ENCODE data around the gene FBLN5.

The FBLN5 gene

DNA sequence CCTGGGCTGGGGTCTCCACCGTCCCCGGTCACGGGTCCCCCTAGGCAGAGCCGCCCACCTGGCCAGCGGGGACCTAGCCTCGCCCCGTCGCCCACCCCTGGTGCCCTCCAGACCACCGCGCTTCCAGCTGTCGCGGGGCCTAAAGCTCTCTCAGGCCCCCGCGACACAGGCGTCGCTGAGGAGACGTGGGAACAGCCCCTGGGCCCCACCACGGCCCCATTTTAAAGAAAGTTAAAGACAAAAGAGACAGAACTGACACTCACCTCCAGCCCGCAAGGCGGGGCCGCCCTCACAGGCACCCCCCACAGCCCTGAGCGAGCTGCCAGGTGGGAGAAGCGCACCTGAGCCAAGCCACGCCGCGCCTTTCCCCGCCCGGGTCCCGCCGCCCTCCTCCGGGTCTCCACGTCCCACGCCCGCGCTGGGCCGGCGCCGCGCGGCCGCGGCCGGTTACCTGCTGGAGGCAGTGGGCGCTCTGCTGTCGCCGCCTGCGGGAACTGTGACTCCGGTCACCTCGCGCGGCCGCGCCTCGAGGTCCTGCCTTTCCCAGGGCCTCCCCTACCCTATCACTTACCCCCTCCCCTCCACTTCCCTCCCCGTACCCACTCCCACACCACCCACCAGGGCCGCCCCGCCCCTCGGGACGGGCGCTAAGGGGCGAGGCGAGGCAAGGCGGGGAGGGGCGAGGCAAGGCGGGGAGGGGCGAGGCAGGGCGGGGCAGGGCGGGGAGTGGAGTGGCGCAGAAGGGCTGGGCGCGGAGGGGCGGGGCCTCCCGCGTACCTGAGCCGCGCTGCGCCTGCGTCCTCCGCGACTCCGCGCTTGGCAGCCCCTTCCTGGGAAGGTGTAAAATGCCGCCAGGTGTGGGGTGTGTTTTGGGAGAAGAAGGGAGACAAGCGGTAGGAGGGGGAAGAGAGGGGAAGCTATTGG lies 111.3 kb downstream of the FBLN5 start:
- H3K27me3 ChIP-seq (ENCODE audit: control insufficient read depth, insufficient read depth, low read length): peaks cover 5% of the 10 kb centered on the region; the same call in 1 of the 2 replicates
- peaks cover 30% of the 10 kb centered on the region for H3K4me1 ChIP-seq (ENCODE audit: control insufficient read depth, insufficient read depth, low read length)
- no peaks in the 10 kb centered on the region for H3K36me3 ChIP-seq (ENCODE audit: control insufficient read depth, insufficient read depth, low read length)
- H3K4me3 ChIP-seq (ENCODE audit: low read depth, low read length): peak overlapping the region; percentile 76
- H3K9me3 ChIP-seq (ENCODE audit: control insufficient read depth, insufficient read depth, low read length): no peaks in the 10 kb centered on the region; the same call in 1 of the 2 replicates
- peak overlapping the region; percentile 46; the same call in 1 of the 2 replicates for H3K9ac ChIP-seq (ENCODE audit: low read depth, low read length)
- H3K27ac ChIP-seq (ENCODE audit: low read depth, low read length): no peak overlapping the region

DNA sequence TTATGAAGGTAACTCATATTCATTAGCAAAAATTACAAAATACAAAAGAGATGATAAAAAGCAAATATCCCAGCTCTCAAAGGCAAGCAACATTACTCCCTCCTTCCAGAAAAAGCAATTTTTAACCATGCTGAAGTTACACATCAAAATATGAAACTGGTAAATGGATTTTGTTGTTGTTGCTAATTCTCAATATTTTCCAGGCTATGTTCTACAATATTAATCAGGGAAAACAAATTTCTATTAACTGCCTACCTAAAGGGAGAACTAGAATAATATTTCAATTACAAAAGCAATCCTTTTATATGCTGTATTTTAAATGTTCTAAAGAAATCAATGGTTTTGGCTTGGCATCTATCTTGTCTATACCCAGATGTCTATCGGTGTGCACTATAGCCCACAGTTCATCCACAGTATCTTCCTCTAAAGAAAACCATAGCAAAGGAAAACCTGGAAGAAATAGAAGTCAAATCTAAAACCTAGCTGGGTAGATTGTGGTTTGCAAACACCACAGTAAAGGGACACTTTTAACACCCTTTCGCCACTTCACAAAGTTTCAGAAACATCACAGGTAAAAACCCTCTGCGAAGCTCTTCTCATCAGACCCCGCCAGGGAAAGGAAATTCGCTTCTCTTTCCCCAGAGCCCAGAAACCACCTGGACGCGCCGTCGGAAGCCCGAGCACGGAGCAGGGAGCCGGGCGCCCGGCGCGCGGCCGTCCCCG lies 112.1 kb downstream of the FBLN5 start:
- Histone ChIP-seq H3K9ac (ENCODE audit: low read depth, low read length) (0 out of 2 replicates have a peak overlapping the region, but pooled peaks have one; percentile 15), H3K9me3 (ENCODE audit: control insufficient read depth, insufficient read depth, low read length) (no peaks in the 10 kb centered on the region; the same call in 1 of the 2 replicates), H3K4me1 (ENCODE audit: control insufficient read depth, insufficient read depth, low read length) (peaks cover 32% of the 10 kb centered on the region), H3K27me3 (ENCODE audit: control insufficient read depth, insufficient read depth, low read length) (peaks cover 5% of the 10 kb centered on the region; the same call in 1 of the 2 replicates), H3K27ac (ENCODE audit: low read depth, low read length) (no peak overlapping the region), H3K36me3 (ENCODE audit: control insufficient read depth, insufficient read depth, low read length) (no peaks in the 10 kb centered on the region), H3K4me3 (ENCODE audit: low read depth, low read length) (peak overlapping the region; percentile 68)

DNA sequence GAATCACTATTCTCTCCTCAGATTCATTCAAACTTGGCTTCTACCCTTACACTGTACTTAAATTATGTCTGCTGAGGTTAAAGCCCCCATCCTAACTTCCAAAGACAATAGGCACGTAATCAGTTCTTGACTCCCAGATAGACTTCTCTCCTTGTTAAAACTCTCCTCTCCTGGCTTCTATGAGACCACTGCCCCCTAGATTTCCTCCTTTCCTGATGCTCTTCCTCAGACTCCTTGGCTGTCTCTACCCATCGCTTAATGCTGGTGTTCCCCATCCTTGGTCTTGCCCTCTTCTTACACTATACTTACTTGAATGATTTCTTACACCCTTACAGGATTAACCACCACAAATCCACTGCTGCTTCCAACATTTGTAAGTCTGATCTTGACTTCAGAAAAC lies 112.9 kb downstream of the FBLN5 start:
- peaks cover 39% of the 10 kb centered on the region for H3K4me1 ChIP-seq (ENCODE audit: control insufficient read depth, insufficient read depth, low read length)
- no peak overlapping the region for H3K27ac ChIP-seq (ENCODE audit: low read depth, low read length)
- no peaks in the 10 kb centered on the region for H3K36me3 ChIP-seq (ENCODE audit: control insufficient read depth, insufficient read depth, low read length)
- H3K27me3 ChIP-seq (ENCODE audit: control insufficient read depth, insufficient read depth, low read length): peaks cover 5% of the 10 kb centered on the region; the same call in 1 of the 2 replicates
- no peak overlapping the region for H3K9ac ChIP-seq (ENCODE audit: low read depth, low read length)
- H3K4me3 ChIP-seq (ENCODE audit: low read depth, low read length): no peak overlapping the region
- H3K9me3 ChIP-seq (ENCODE audit: control insufficient read depth, insufficient read depth, low read length): no peaks in the 10 kb centered on the region; the same call in 1 of the 2 replicates

DNA sequence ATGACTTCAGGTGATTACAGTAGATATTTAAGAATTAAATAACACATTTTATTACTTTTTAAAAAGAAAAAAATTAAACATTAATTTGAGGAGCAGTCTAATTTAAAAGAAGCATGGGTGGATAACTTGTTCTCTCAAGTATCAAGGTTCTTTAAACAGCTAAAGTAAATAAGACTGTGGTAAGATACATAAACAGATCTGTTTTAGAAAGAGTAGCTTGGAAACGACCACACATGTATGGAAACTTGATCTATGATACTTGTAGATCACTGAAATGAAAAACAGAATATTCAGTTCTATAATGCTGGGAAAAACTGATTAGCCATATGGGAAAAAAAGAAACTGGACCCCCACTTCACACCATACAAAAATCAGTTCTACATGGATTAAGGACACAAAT lies 116.2 kb downstream of the FBLN5 start:
- Histone ChIP-seq H3K27ac (ENCODE audit: low read depth, low read length) (peak overlapping the region; percentile 84), H3K4me1 (ENCODE audit: control insufficient read depth, insufficient read depth, low read length) (peaks cover 42% of the 10 kb centered on the region), H3K36me3 (ENCODE audit: control insufficient read depth, insufficient read depth, low read length) (no peaks in the 10 kb centered on the region), H3K4me3 (ENCODE audit: low read depth, low read length) (peak overlapping the region; percentile 33; the same call in 1 of the 2 replicates), H3K9me3 (ENCODE audit: control insufficient read depth, insufficient read depth, low read length) (no peaks in the 10 kb centered on the region; the same call in 1 of the 2 replicates), H3K27me3 (ENCODE audit: control insufficient read depth, insufficient read depth, low read length) (peaks cover 5% of the 10 kb centered on the region; the same call in 1 of the 2 replicates), H3K9ac (ENCODE audit: low read depth, low read length) (no peak overlapping the region)

DNA sequence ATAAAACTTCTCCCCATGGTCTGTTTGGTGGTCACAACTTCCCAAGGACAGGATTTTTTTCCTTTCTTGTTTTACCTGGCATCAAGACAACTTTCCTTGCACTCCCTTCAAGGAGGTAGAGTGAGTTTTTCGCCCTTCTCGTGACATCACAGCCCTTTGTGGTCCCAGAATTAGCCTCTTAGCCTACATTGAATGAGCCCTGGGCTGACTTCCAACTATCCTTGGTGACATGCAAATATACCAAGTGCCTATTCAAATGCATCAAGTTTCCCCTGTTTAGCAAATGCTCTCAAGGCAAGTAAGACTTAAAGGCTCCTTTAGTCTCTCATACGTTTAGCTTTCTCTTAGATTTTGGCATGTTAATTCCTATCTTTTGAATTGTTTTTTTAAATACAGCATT lies 116.7 kb downstream of the FBLN5 start:
- Histone ChIP-seq H3K9ac (ENCODE audit: low read depth, low read length) (no peak overlapping the region), H3K36me3 (ENCODE audit: control insufficient read depth, insufficient read depth, low read length) (no peaks in the 10 kb centered on the region), H3K9me3 (ENCODE audit: control insufficient read depth, insufficient read depth, low read length) (no peaks in the 10 kb centered on the region; the same call in 1 of the 2 replicates), H3K4me3 (ENCODE audit: low read depth, low read length) (peak overlapping the region; percentile 33), H3K4me1 (ENCODE audit: control insufficient read depth, insufficient read depth, low read length) (peaks cover 42% of the 10 kb centered on the region), H3K27me3 (ENCODE audit: control insufficient read depth, insufficient read depth, low read length) (peaks cover 5% of the 10 kb centered on the region; the same call in 1 of the 2 replicates), H3K27ac (ENCODE audit: low read depth, low read length) (peak overlapping the region; percentile 84)

DNA sequence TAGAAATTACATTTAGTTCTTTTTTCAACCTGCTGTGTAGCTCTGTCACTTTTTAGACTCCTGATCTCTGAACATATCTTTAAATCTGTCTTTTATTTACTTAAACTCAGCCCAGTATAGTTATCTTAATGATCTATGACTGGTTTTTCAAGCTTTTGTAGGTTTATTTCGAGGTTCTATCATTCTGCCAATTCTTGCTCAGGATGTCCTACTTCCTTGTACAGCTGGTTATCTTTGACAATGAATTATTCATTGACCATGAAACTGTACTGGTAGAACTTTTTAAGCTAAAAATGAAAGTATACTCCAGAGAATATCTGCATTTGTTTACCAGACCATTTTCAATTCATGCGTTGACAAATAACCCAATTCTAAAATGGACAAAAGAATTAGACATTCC lies 118.0 kb downstream of the FBLN5 start:
- no peak overlapping the region for H3K27ac ChIP-seq (ENCODE audit: low read depth, low read length)
- H3K4me1 ChIP-seq (ENCODE audit: control insufficient read depth, insufficient read depth, low read length): peaks cover 35% of the 10 kb centered on the region
- no peaks in the 10 kb centered on the region; the same call in 1 of the 2 replicates for H3K9me3 ChIP-seq (ENCODE audit: control insufficient read depth, insufficient read depth, low read length)
- H3K27me3 ChIP-seq (ENCODE audit: control insufficient read depth, insufficient read depth, low read length): no peaks in the 10 kb centered on the region
- no peak overlapping the region for H3K9ac ChIP-seq (ENCODE audit: low read depth, low read length)
- H3K4me3 ChIP-seq (ENCODE audit: low read depth, low read length): no peak overlapping the region
- H3K36me3 ChIP-seq (ENCODE audit: control insufficient read depth, insufficient read depth, low read length): no peaks in the 10 kb centered on the region

DNA sequence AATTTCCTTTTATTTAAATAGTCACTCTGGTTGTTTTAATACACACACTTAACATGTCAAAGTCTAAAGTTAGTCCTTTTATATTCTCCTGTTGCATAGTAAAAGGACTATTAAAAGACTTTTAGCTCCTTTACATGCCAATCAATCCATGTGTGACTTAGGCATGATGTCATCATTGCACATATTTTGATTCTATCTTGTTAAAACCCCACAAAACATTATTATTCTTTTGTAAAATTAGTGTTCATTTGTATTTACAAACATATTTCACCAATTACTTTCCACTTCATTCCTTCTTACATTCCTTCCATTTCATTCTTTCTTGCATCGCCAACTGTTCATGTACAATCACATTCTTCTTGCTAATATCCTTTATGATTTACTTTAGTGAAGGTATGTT lies 119.7 kb downstream of the FBLN5 start:
- no peaks in the 10 kb centered on the region for H3K27me3 ChIP-seq (ENCODE audit: control insufficient read depth, insufficient read depth, low read length)
- no peak overlapping the region for H3K27ac ChIP-seq (ENCODE audit: low read depth, low read length)
- no peaks in the 10 kb centered on the region for H3K9me3 ChIP-seq (ENCODE audit: control insufficient read depth, insufficient read depth, low read length)
- peaks cover 37% of the 10 kb centered on the region for H3K4me1 ChIP-seq (ENCODE audit: control insufficient read depth, insufficient read depth, low read length)
- H3K4me3 ChIP-seq (ENCODE audit: low read depth, low read length): no peak overlapping the region
- H3K36me3 ChIP-seq (ENCODE audit: control insufficient read depth, insufficient read depth, low read length): no peaks in the 10 kb centered on the region
- H3K9ac ChIP-seq (ENCODE audit: low read depth, low read length): no peak overlapping the region
